Measurements from ENCODE around the gene TMEM151B. TPM values are rescaled to one million over a fixed set of nuclear protein-coding genes. Genes with fewer than 3 reads are reported as not detected.

The TMEM151B gene
- total and polyA plus RNA-seq, 10 of the 15 experiments (the other 5 are each of a cell fraction or from before 2014, with no cell fraction given): 0.01 to 0.19 (median 0.05) TPM; not detected in 6

GRCh38 chr6:44312901-44313788 is 42.9 kb downstream of the TMEM151B start, which contains the start of gene AARS2 (continued):
- TF ChIP-seq POLR2AphosphoS5 (IDR thresholded peaks at IDR 0.05; ENCODE audit: low read length) (peak; percentile 94), SMARCA5 (IDR thresholded peaks at IDR 0.05) (peak; percentile 98; the same call in 1 of the 2 replicates), E2F4 (IDR thresholded peaks at IDR 0.05; ENCODE audit: low read depth, low read length) (peak; percentile 90), NBN (IDR thresholded peaks at IDR 0.05) (peak; percentile 89), PML (IDR thresholded peaks at IDR 0.05; ENCODE audit: low read length) (peak; percentile 87; the same call in 1 of the 2 replicates), NR2F1 (conservative IDR thresholded peaks at IDR 0.05) (peak; percentile 66), HSF1 (IDR thresholded peaks at IDR 0.05; ENCODE audit: low read depth, low read length) (peak; percentile 81; the same call in 1 of the 2 replicates), POU2F2 (IDR thresholded peaks at IDR 0.05; ENCODE audit: borderline replicate concordance, low read depth, low read length) (peak; percentile 88), ZSCAN29 (IDR thresholded peaks at IDR 0.05) (0 out of 2 replicates have a peak, but pooled peaks have one; percentile 44), CREB1 (IDR thresholded peaks at IDR 0.05; ENCODE audit: low read depth) (peak; percentile 95), STAT1 (conservative IDR thresholded peaks at IDR 0.05) (peak; percentile 80; the same call in 1 of the 2 replicates), ELK1 (IDR thresholded peaks at IDR 0.05; ENCODE audit: low read depth, low read length) (0 out of 2 replicates have a peak, but pooled peaks have one; percentile 29), RFX5 (IDR thresholded peaks at IDR 0.05; ENCODE audit: low read depth, low read length) (no peak), IRF3 (IDR thresholded peaks at IDR 0.05) (peak; percentile 42; the same call in 1 of the 2 replicates), TARDBP (IDR thresholded peaks at IDR 0.05; ENCODE audit: borderline replicate concordance) (no peak), PBX3 (IDR thresholded peaks at IDR 0.05; ENCODE audit: insufficient replicate concordance, low read depth, low read length) (peak; percentile 61), RUNX3 (IDR thresholded peaks at IDR 0.05; ENCODE audit: low read length) (peak; percentile 89), CTCF (IDR thresholded peaks at IDR 0.05 in 2 of 3, conservative IDR thresholded peaks at IDR 0.05 in 1 of 3; ENCODE audit: control insufficient read depth in 2 of 3, extremely low read depth in 1 of 3, insufficient read depth in 1 of 3, low read depth in 3 of 3, low read length in 3 of 3) (peak; percentile 99; a peak in 5 of 6 replicates), WRNIP1 (IDR thresholded peaks at IDR 0.05; ENCODE audit: borderline replicate concordance, low read depth, low read length) (peak; percentile 99), TCF12 (IDR thresholded peaks at IDR 0.05; ENCODE audit: low read depth, low read length) (peak; percentile 85), POLR2A (IDR thresholded peaks at IDR 0.05; ENCODE audit: low read depth, low read length) (peak; percentile 99), GABPA (IDR thresholded peaks at IDR 0.05; ENCODE audit: low read depth) (peak; percentile 54; the same call in 1 of the 2 replicates), FOXM1 (IDR thresholded peaks at IDR 0.05; ENCODE audit: low read depth, low read length) (no peak)

Data from GM12878 (cell line).